Ishikawa (cell line): ENCODE measurements around the gene ZNF800.

Experiments used
- EGR1 ChIP-seq: IDR thresholded peaks from 2 replicates; pipeline ENCODE4 v1.6.1; 2012
- EP300 ChIP-seq: IDR thresholded peaks from 2 replicates; pipeline ENCODE4 v1.6.1; 2012; ENCODE audit warnings: borderline replicate concordance
- FOXM1 ChIP-seq: IDR thresholded peaks from 2 replicates; pipeline ENCODE4 v1.6.1; 2012; ENCODE audit warnings: low read depth, borderline replicate concordance
- RAD21 ChIP-seq: IDR thresholded peaks from 2 replicates; pipeline ENCODE4 v1.6.1; 2012; ENCODE audit warnings: low read depth
- TCF12 ChIP-seq: IDR thresholded peaks from 2 replicates; pipeline ENCODE4 v1.6.1; 2012; ENCODE audit warnings: low read depth
- TEAD4 ChIP-seq: IDR thresholded peaks from 2 replicates; pipeline ENCODE4 v1.6.1; 2012
- YY1 ChIP-seq: IDR thresholded peaks from 2 replicates; pipeline ENCODE4 v1.6.1; 2012; ENCODE audit warnings: low read depth
- ZBTB7A ChIP-seq: IDR thresholded peaks from 2 replicates; pipeline ENCODE4 v1.6.1; 2012; ENCODE audit warnings: low read depth
- TF ChIP-seq, protein P1 (sequence below): IDR thresholded peaks from 2 replicates; pipeline ENCODE4 v1.6.1; 2012; ENCODE audit warnings: low read depth, mild to moderate bottlenecking

GRCh38 chr7:127353897-127354296 is 38.6 kb downstream of the ZNF800 start:
- TF ChIP-seq FOXM1: no peak
- TF ChIP-seq EGR1: no peak
- no peak for TF ChIP-seq ZBTB7A
- TF ChIP-seq RAD21: no peak
- no peak for TF ChIP-seq EP300
- TF ChIP-seq, protein P1, sequence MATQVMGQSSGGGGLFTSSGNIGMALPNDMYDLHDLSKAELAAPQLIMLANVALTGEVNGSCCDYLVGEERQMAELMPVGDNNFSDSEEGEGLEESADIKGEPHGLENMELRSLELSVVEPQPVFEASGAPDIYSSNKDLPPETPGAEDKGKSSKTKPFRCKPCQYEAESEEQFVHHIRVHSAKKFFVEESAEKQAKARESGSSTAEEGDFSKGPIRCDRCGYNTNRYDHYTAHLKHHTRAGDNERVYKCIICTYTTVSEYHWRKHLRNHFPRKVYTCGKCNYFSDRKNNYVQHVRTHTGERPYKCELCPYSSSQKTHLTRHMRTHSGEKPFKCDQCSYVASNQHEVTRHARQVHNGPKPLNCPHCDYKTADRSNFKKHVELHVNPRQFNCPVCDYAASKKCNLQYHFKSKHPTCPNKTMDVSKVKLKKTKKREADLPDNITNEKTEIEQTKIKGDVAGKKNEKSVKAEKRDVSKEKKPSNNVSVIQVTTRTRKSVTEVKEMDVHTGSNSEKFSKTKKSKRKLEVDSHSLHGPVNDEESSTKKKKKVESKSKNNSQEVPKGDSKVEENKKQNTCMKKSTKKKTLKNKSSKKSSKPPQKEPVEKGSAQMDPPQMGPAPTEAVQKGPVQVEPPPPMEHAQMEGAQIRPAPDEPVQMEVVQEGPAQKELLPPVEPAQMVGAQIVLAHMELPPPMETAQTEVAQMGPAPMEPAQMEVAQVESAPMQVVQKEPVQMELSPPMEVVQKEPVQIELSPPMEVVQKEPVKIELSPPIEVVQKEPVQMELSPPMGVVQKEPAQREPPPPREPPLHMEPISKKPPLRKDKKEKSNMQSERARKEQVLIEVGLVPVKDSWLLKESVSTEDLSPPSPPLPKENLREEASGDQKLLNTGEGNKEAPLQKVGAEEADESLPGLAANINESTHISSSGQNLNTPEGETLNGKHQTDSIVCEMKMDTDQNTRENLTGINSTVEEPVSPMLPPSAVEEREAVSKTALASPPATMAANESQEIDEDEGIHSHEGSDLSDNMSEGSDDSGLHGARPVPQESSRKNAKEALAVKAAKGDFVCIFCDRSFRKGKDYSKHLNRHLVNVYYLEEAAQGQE: no peak
- TF ChIP-seq YY1: no peak
- TF ChIP-seq TCF12: no peak
- TF ChIP-seq TEAD4: no peak
